GM13977 (cell line): ENCODE results near the gene RIBC2.

Source experiments
- DNase-seq: peaks from one replicate; pipeline ENCODE4 v3.0.0; 2012; ENCODE audit warnings: low spot score
- CTCF ChIP-seq: IDR thresholded peaks from 2 replicates; pipeline ENCODE4 v1.5.1; 2012; ENCODE audit warnings: mild to moderate bottlenecking, control low read depth; ENCODE audit not compliant: insufficient read depth; ENCODE audit errors: extremely low read depth, missing control alignments
- in situ Hi-C: fragments of 300-500 bp; cut with MboI; formaldehyde crosslinking; loops from one replicate; pipeline ENCODE4 v1.12.0; 2022; ENCODE audit warnings: low sequenced_read_pairs, low pct_unique_long_range_greater_than_20kb, mixed read lengths, inconsistent platforms; ENCODE audit not compliant: unreplicated experiment

Gene RIBC2

DNA sequence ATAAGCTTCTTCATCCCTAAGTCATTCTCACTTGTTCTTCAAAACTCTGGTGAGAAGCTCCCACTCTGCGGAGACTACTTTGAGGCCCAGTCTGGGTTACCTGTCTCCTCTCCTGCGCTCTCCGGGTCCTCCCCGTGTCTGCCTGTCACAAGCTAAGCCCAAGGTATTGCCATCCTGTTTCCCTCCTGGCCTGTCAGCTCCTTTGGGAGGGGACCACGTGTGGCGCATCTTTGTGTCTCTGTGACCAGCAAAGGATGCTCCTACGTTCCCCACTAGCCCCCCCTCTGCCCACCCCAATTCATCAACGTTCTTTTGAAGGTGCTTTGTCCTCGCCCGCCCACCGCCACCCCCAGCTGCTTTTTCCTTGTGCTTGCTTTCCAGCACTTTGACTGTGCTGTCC is 57.4 kb downstream of the RIBC2 start:
- in situ Hi-C loops: no loop called here
- TF ChIP-seq CTCF: no peak

DNA sequence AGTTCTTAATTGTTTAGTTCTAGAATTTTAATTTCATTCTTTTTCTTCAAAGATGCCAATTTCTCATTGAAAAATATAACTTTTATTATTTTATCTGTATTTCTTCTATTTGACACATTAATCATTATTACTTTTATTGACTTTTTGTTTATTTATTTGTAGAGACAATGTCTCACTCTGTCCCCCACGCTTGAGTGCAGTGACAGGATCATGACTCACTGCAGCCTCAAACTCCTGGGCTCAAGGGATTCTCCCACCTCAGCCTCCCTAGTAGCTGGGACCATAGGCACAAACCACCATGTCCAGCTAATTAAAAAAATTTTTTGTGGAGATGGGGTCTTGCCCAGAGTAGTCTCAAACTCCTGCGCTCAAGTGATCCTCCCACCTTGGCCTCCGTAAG is 58.9 kb downstream of the RIBC2 start:
- TF ChIP-seq CTCF: no peak
- DNase-seq: no peak
- in situ Hi-C loops: no loop called here

More for the DNA sequence above, 57.4 kb downstream of the RIBC2 start:
- no peak for DNase-seq

DNA sequence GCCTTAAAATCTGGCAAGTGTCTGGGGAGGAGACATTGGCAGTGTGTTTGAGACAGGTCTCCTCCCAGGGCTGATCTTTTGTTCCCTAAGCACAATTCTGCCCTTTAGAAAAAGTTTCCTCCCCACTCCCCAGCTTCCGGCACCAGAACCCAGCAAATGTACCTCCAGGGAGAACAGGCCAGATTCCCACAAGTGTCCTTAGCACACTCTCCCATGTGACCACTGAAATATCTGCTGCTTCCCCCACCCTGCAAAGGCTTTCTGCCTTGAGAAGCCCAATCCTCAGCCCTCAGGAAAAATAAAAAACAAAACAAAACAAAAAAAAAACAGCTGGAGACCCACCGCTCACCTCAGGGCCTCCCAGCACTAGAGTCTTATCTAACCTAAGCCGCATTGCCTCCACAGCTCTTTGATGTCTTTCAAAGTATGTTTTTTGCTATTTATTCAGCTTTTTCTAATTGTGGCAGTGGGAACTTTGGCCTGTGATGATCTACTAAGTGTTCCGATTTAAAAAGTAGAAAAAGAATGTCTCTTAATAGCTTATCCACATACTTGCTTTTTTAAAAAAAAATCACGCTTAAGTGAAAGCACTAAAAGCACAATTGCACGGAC is 60.2 kb downstream of the RIBC2 start:
- no peak for DNase-seq
- no peak for TF ChIP-seq CTCF
- in situ Hi-C loops: no loop called here

DNA sequence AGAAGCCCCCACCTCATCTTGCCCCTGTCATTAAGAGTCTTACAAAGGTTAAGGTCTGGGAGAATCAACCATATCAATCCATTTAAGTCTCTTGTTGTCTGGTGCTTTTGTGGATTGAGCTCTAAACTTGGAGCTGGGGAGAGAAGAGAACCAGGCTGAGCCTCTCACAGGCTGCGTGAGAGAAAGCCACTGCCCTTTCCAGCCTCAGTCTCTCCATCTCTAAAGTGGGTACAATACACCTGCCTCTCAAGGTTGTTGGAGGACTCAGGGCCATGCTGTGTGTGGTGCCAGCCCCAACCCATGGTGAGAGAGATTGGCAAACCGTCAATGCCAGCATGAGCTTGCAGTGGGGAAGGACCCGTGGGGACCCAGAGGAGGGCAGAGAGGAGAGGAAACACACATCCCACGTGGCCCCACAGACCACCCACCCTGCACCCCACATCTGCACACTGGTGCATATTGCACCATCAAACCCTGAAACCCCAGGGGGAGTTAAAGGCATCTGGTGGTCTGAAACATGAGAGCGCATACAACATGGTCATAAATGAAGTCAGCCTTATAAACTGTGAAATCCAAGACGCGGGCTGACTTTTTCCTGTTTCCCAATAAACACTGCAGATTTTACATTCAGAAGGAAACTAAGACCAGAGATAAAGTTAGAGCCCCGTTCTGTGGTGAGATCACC is 61.7 kb downstream of the RIBC2 start:
- DNase-seq: no peak
- in situ Hi-C loops: no loop called here
- no peak for TF ChIP-seq CTCF

- TF ChIP-seq CTCF: no peak
- DNase-seq: no peak
- in situ Hi-C loops: no loop called here
Observed at GRCh38 chr22:45475851-45476514, 62.5 kb downstream of the RIBC2 start.

DNA sequence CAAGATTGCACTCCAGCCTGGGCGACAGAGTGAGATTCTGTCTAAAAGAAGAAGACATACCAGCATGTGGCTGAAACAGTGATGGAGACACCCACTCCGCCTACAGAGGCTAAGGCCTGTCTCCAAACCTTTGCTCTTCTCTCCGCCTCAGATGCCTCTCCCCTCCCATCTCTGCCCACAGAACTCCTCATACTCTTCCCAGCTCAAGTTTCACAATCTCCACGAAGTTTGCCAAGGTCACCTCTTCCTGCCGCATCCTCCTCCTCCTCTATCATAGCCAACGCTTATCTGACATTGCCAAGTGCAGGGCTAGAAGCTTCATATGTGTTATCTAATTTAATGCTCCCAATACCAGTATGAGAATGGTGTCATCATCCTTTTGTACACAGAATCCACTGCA is 63.3 kb downstream of the RIBC2 start:
- DNase-seq: no peak
- in situ Hi-C loops: no loop called here

More for the DNA sequence above, 63.3 kb downstream of the RIBC2 start:
- no peak for TF ChIP-seq CTCF
